Esophagus muscularis mucosa (tissue), 4 donors: ENCODE data around the gene MFN2. TPM values are rescaled to one million over a fixed set of nuclear protein-coding genes. Genes with fewer than 3 reads are reported as not detected.

Source experiments
- DNase-seq: peaks from one replicate; pipeline ENCODE4 v3.0.0-alpha.2; 2017; ENCODE audit errors: extremely low spot score
- H3K27ac ChIP-seq, 4 donors: fragments of 200-600 bp; sonication (generic); replicated peaks in 1 of 4; 1 replicate in 3 of 4; 2 replicates in 1 of 4; pipeline ENCODE4 v1.5.1; 2016 to 2019; ENCODE audit warnings: mild to moderate bottlenecking in 1 of 4
- H3K27me3 ChIP-seq, 4 donors: fragments of 200-600 bp; sonication (generic); one replicate each; pipeline versions ENCODE4 v1.5.1 to v1.6.0; 2016 to 2019
- H3K36me3 ChIP-seq, 4 donors: fragments of 200-600 bp; sonication (generic); one replicate each; pipeline ENCODE4 v1.5.1; 2016 to 2019
- H3K4me1 ChIP-seq, 4 donors: fragments of 200-600 bp; sonication (generic); one replicate each; pipeline ENCODE4 v1.5.1; 2016 to 2019
- H3K4me3 ChIP-seq, 4 donors: fragments of 200-600 bp; sonication (generic); 1 replicate in 2 of 4; 2 replicates in 2 of 4; pipeline ENCODE4 v1.5.1; 2016 to 2019; ENCODE audit warnings: mild to moderate bottlenecking in 4 of 4, moderate library complexity in 1 of 4
- H3K9me3 ChIP-seq, 4 donors: fragments of 200-600 bp; sonication (generic); 1 replicate in 3 of 4; 2 replicates in 1 of 4; pipeline ENCODE4 v1.5.1; 2016 to 2019
- CTCF ChIP-seq, 3 experiments: fragments of 200-600 bp in 2 of 3; fragments of 450-650 bp in 1 of 3; sonication (generic) in 2 of 3; IDR thresholded peaks; one replicate each; pipeline ENCODE4 v1.5.1; 2017 to 2019; ENCODE audit warnings: antibody characterized with exemption in 3 of 3, mild to moderate bottlenecking in 2 of 3, moderate library complexity in 1 of 3
- EP300 ChIP-seq: sonication (generic); formaldehyde crosslinking; IDR thresholded peaks from one replicate; pipeline ENCODE4 v1.6.1; 2017; ENCODE audit warnings: antibody characterized with exemption
- POLR2A ChIP-seq: fragments of 450-650 bp; IDR thresholded peaks from one replicate; pipeline ENCODE4 v1.6.1; 2017; ENCODE audit warnings: antibody characterized with exemption, moderate library complexity, mild to moderate bottlenecking, low read depth
- POLR2AphosphoS5 ChIP-seq, 2 donors: sonication (generic); formaldehyde crosslinking; IDR thresholded peaks; one replicate each; pipeline ENCODE4 v1.6.1; 2017; ENCODE audit warnings: antibody characterized with exemption in 2 of 2
- WGBS: methylation state at CpG from one replicate; pipeline ENCODE4 v1.1.5; 2018; 5-methylcytosine and 5-hydroxymethylcytosine counted together
- intact Hi-C: fragments of 100-400 bp; cut with DNase I; formaldehyde crosslinking; loops from one replicate; pipeline ENCODE4 v1.15.1; 2023
- total RNA-seq, 4 donors: library from RNA; depleted of rRNA; stranded (reverse); fragments of >200 nt; gene quantifications; one replicate each; pipeline versions ENCODE4 v1.1.0 to v1.2.1, GENCODE V29; 2016

MFN2 gene
- total RNA-seq, 4 donors from 2014 or later: 166 to 242 (median 191) TPM

GRCh38 chr1:12010746-12011570, 30.7 kb downstream of the MFN2 start:
- no peak for DNase-seq
- no peaks in the 10 kb centered on the region for H3K27me3 ChIP-seq
- no peak overlapping the region for H3K4me3 ChIP-seq
- TF ChIP-seq EP300: no peak
- no peak for TF ChIP-seq POLR2AphosphoS5 (IDR thresholded peaks at IDR 0.05)
- TF ChIP-seq POLR2A: no peak
- TF ChIP-seq CTCF (IDR thresholded peaks at IDR 0.05): no peak
- peak overlapping the region in 1 of 4 donors; percentile 32 for H3K27ac ChIP-seq
- peaks cover 53 to 86% (median 72%) of the 10 kb centered on the region in 4 donors for H3K36me3 ChIP-seq
- 81% methylated on average over 15 of the region's 16 CpGs for WGBS
- peaks cover 0 to 4% (median 0%) of the 10 kb centered on the region in 4 donors for H3K4me1 ChIP-seq
- H3K9me3 ChIP-seq: no peaks in the 10 kb centered on the region
- intact Hi-C loops: no loop called here

GRCh38 chr1:12011998-12012397, 31.8 kb downstream of the MFN2 start:
- no peak for DNase-seq
- intact Hi-C loops: no loop called here
- Histone ChIP-seq H3K36me3 (peaks cover 42 to 75% (median 62%) of the 10 kb centered on the region in 4 donors), H3K4me1 (no peaks in the 10 kb centered on the region), H3K4me3 (no peak overlapping the region), H3K9me3 (no peaks in the 10 kb centered on the region), H3K27ac (peak overlapping the region in 2 of 4 donors; percentile 6 to 10), H3K27me3 (no peaks in the 10 kb centered on the region)
- no peak for TF ChIP-seq POLR2AphosphoS5 (IDR thresholded peaks at IDR 0.05)
- TF ChIP-seq EP300: no peak
- TF ChIP-seq POLR2A: no peak
- no peak for TF ChIP-seq CTCF (IDR thresholded peaks at IDR 0.05)
- 87% methylated on average over 3 of the region's 4 CpGs for whole genome bisulfite sequencing

GRCh38 chr1:12012560-12013316, 32.5 kb downstream of the MFN2 start:
- H3K4me3 ChIP-seq: no peak overlapping the region
- intact Hi-C loops: no loop called here
- WGBS: 83% methylated on average over 7 of the region's 8 CpGs
- no peaks in the 10 kb centered on the region for H3K4me1 ChIP-seq
- H3K36me3 ChIP-seq: peaks cover 35 to 68% (median 55%) of the 10 kb centered on the region in 4 donors
- peak overlapping the region in 1 of 4 donors; percentile 10 for H3K27ac ChIP-seq
- no peaks in the 10 kb centered on the region for H3K27me3 ChIP-seq
- TF ChIP-seq POLR2A: no peak
- TF ChIP-seq CTCF (IDR thresholded peaks at IDR 0.05): no peak
- no peak for TF ChIP-seq EP300
- TF ChIP-seq POLR2AphosphoS5 (IDR thresholded peaks at IDR 0.05): no peak
- no peak for DNase-seq
- no peaks in the 10 kb centered on the region for H3K9me3 ChIP-seq

- TF ChIP-seq POLR2AphosphoS5 (IDR thresholded peaks at IDR 0.05): no peak
Measured at GRCh38 chr1:12014141-12014991, 34.1 kb downstream of the MFN2 start.

More at GRCh38 chr1:12014141-12014991, 34.1 kb downstream of the MFN2 start:
- Histone ChIP-seq H3K27me3 (no peaks in the 10 kb centered on the region), H3K36me3 (peaks cover 32 to 52% (median 41%) of the 10 kb centered on the region in 4 donors), H3K27ac (peak overlapping the region in 3 of 4 donors; percentile 13 to 57 (median 22)), H3K9me3 (no peaks in the 10 kb centered on the region), H3K4me1 (peaks cover 0 to 4% (median 0%) of the 10 kb centered on the region in 4 donors), H3K4me3 (no peak overlapping the region)
- WGBS: 81% methylated on average over 16 of the region's 16 CpGs
- intact Hi-C loops: no loop called here
- DNase-seq: no peak
